ENCODE measurements around the gene ABHD6.
"Not testable (repeated sequence)": the region's sequence is repeated elsewhere in the genome, so short reads cannot be mapped to it uniquely, and the experiment has no call there.

ABHD6 gene

GRCh38 chr3:58243976-58244585 lies 6.5 kb downstream of the ABHD6 start:
- no peak for DNase-seq

- DNase-seq = no peak
Observed at GRCh38 chr3:58246148-58247047, 8.8 kb downstream of the ABHD6 start.

GRCh38 chr3:58249358-58250092 lies 11.9 kb downstream of the ABHD6 start:
- DNase-seq = no peak

- DNase-seq = no peak
Observed at GRCh38 chr3:58250093-58250707, 12.6 kb downstream of the ABHD6 start.

- DNase-seq = no peak
Observed at GRCh38 chr3:58251631-58252035, 14.0 kb downstream of the ABHD6 start.

GRCh38 chr3:58254144-58254543 lies 16.6 kb downstream of the ABHD6 start:
- DNase-seq = no peak

GRCh38 chr3:58256061-58256460 lies 18.5 kb downstream of the ABHD6 start:
- no peak for DNase-seq

- no peak for DNase-seq
Observed at GRCh38 chr3:58256511-58256910, 18.9 kb downstream of the ABHD6 start.

- DNase-seq = no peak
Observed at GRCh38 chr3:58258392-58259055, 20.9 kb downstream of the ABHD6 start.

GRCh38 chr3:58260261-58260731 lies 22.7 kb downstream of the ABHD6 start:
- peak in 1 of 2 donors; percentile 7 for DNase-seq

- no peak for DNase-seq
Observed at GRCh38 chr3:58260733-58261132, 23.1 kb downstream of the ABHD6 start.

- DNase-seq = no peak
Observed at GRCh38 chr3:58261954-58262666, 24.5 kb downstream of the ABHD6 start.

GRCh38 chr3:58266577-58266976 lies 29.0 kb downstream of the ABHD6 start:
- DNase-seq = no peak

- DNase-seq = not testable (repeated sequence)
Observed at GRCh38 chr3:58267543-58267942, 30.0 kb downstream of the ABHD6 start.

GRCh38 chr3:58269356-58269755 lies 31.8 kb downstream of the ABHD6 start:
- DNase-seq = no peak

GRCh38 chr3:58270485-58270884 lies 32.9 kb downstream of the ABHD6 start:
- DNase-seq = no peak

- DNase-seq = no peak
Observed at GRCh38 chr3:58271901-58272501, 34.4 kb downstream of the ABHD6 start.

GRCh38 chr3:58272891-58273290 lies 35.3 kb downstream of the ABHD6 start:
- no peak for DNase-seq

- not testable (repeated sequence) for DNase-seq
Observed at GRCh38 chr3:58273362-58273761, 35.8 kb downstream of the ABHD6 start.

- no peak for DNase-seq
Observed at GRCh38 chr3:58274027-58274614, 36.5 kb downstream of the ABHD6 start.

- DNase-seq = no peak
Observed at GRCh38 chr3:58281069-58281468, 43.5 kb downstream of the ABHD6 start.
